Measurements from ENCODE around the gene TPP2. TPM values are rescaled to one million over a fixed set of nuclear protein-coding genes. Genes with fewer than 3 reads are reported as not detected.

The TPP2 gene
- 95.3 and 95.5 TPM in 2 replicates for total RNA-seq

DNA sequence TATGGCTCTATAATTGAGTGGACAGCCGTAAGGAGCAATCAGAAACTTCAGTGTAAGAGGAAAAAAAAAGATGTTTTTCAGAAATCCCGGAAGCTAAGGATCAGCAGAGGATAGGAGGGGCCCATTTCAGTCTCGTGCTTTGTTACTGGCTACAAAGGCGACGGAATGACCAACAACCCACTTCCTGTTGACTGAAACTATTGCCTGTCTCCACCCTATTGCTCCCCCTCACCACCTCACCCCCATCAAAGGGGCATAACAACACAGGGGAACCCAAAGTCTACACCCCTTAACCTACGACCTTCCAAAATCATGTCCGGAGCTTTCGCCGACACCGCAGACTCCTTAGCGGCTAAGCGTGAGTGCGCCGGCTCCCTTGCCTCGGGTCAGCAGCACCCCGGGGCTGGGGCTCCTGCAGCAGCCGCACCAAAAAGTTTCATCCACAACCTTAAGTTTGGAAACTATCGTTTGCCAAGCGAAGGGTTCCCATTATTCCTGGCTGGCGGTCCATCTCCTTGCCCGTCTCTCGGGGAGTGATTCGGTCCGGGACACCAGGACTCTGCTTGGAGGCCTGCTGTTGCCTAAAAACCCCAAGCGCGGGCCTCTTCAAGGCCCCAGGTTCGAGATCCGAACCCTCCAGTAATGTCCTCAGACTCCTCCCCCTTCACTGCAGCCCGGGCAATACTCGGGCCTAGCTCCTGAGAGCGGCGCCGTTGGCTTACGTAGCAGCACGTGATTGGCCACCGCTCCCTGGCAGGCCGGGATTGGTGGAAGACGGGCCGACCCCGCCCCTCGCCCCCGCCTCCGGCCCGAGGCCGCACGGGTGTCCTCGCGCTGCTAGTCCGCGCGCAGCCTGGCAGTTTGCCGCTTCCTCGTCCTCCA is at the start of gene TPP2:
TSS of gene TPP2 (plus strand) at position 840 of the 882 bp plus-strand sequence. CDS start 53 bp downstream, outside the sequence.

DNA sequence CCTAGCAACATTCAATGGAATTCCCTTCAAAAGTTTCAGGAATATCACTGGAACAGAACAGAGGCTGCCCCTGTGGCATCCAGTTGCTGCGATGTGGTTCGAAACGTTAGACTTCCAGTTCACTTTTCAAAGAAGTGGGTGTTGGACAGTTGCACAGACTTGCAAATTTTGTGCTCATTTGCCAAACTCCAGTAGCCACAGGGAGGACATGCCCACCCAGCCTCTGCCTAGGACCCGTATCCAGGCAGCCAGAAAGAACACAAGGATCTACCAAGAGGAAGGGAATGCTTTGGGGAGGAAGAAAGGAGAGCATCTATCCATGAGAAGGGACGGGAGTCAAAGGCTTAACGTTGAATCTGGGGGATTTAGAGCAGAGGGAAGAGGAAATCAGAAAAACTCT is 98.2 kb downstream of the TPP2 start, which contains the start of gene METTL21C:
TSS of gene METTL21C (minus strand) at position 108 of the 400 bp plus-strand sequence. CDS start 546 bp downstream, outside the sequence.

Other genes with a start within 250 kb of the TPP2 start
- under 0.01 TPM in 2 replicates for gene FGF14, start 194.9 kb upstream of the TPP2 start, total RNA-seq
- not detected in 2 replicates for gene METTL21C, start 98.1 kb downstream of the TPP2 start, total RNA-seq
- 36.4 and 37.2 TPM in 2 replicates for gene TEX30, start 176.8 kb downstream of the TPP2 start, total RNA-seq
- 20.9 and 24.3 TPM in 2 replicates for gene POGLUT2, start 202.0 kb downstream of the TPP2 start, total RNA-seq
- gene BIVM, start 202.1 kb downstream of the TPP2 start, total RNA-seq, result 22.7 and 30.4 TPM in 2 replicates
- gene ERCC5, start 249.0 kb downstream of the TPP2 start, total RNA-seq, result 57.6 and 65.0 TPM in 2 replicates

Data from thoracic aorta endothelial cell (primary cell).